GM19193 (cell line): ENCODE measurements around the gene BRCC3.

ENCODE experiments used
- POLR2A ChIP-seq: IDR thresholded peaks from 4 replicates; pipeline ENCODE4 v1.6.1; 2011; ENCODE audit not compliant: insufficient read depth, insufficient read length; ENCODE audit errors: extremely low read depth

BRCC3 gene

GRCh38 chrX:155086961-155087735 is 15.8 kb downstream of the BRCC3 start:
- no peak for TF ChIP-seq POLR2A

GRCh38 chrX:155094468-155095061 is 23.3 kb downstream of the BRCC3 start:
- no peak for TF ChIP-seq POLR2A

GRCh38 chrX:155105919-155106318 is 34.6 kb downstream of the BRCC3 start:
- no peak for TF ChIP-seq POLR2A

GRCh38 chrX:155108427-155108826 is 37.1 kb downstream of the BRCC3 start:
- TF ChIP-seq POLR2A, result no peak

GRCh38 chrX:155112171-155112570 is 40.9 kb downstream of the BRCC3 start:
- no peak for TF ChIP-seq POLR2A

GRCh38 chrX:155113097-155113496 is 41.8 kb downstream of the BRCC3 start:
- no peak for TF ChIP-seq POLR2A

- TF ChIP-seq POLR2A, result no peak
Measured at GRCh38 chrX:155115174-155115819, 44.0 kb downstream of the BRCC3 start.

- TF ChIP-seq POLR2A, result no peak
Measured at GRCh38 chrX:155127465-155127864, 56.2 kb downstream of the BRCC3 start.

GRCh38 chrX:155127940-155128339 is 56.6 kb downstream of the BRCC3 start:
- TF ChIP-seq POLR2A, result no peak

- TF ChIP-seq POLR2A, result no peak
Measured at GRCh38 chrX:155132110-155132509, 60.8 kb downstream of the BRCC3 start.

- no peak for TF ChIP-seq POLR2A
Measured at GRCh38 chrX:155134255-155134654, 62.9 kb downstream of the BRCC3 start.

GRCh38 chrX:155143959-155144548 is 72.7 kb downstream of the BRCC3 start:
- no peak for TF ChIP-seq POLR2A

- TF ChIP-seq POLR2A, result no peak
Measured at GRCh38 chrX:155144926-155145325, 73.6 kb downstream of the BRCC3 start.

- TF ChIP-seq POLR2A, result no peak
Measured at GRCh38 chrX:155148724-155149537, 77.6 kb downstream of the BRCC3 start.

- TF ChIP-seq POLR2A, result no peak
Measured at GRCh38 chrX:155169881-155170280, 98.6 kb downstream of the BRCC3 start.
